ENCODE results near the gene ETS1. TPM values are rescaled to one million over a fixed set of nuclear protein-coding genes. Genes with fewer than 3 reads are reported as not detected.

ETS1 gene
- polyA plus RNA-seq, 1 donor (not counting 4 experiments of a cell fraction or from before 2014, with no cell fraction given) = 41.0 TPM

DNA sequence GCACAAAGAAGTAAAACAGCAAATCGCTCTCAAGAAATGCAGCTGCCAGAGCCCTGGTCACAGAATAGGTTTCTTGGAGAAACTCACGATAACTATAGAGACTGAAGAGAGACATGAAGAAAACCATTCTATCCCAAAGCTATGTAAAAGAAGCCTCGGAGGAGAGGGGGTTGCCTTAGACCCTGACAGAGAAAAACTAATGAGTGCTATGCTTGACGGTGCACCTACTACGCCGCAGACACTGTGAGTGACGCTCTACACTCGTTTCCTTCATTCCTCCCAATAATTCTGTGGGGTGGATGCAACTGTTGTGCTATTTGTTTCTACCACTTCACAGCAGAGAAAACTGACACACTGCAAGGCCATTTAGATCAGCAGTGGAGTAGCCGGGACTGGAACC lies 121.8 kb downstream of the ETS1 start:
- dilution Hi-C loops (cut with MboI; ENCODE audit: extremely low pct_ligation_motif_present, low sequenced_read_pairs) = no loop called here
- TF ChIP-seq, protein P1, sequence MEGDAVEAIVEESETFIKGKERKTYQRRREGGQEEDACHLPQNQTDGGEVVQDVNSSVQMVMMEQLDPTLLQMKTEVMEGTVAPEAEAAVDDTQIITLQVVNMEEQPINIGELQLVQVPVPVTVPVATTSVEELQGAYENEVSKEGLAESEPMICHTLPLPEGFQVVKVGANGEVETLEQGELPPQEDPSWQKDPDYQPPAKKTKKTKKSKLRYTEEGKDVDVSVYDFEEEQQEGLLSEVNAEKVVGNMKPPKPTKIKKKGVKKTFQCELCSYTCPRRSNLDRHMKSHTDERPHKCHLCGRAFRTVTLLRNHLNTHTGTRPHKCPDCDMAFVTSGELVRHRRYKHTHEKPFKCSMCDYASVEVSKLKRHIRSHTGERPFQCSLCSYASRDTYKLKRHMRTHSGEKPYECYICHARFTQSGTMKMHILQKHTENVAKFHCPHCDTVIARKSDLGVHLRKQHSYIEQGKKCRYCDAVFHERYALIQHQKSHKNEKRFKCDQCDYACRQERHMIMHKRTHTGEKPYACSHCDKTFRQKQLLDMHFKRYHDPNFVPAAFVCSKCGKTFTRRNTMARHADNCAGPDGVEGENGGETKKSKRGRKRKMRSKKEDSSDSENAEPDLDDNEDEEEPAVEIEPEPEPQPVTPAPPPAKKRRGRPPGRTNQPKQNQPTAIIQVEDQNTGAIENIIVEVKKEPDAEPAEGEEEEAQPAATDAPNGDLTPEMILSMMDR (optimal IDR thresholded peaks at IDR 0.05 in 1 of 3, IDR thresholded peaks at IDR 0.05 in 1 of 3, conservative IDR thresholded peaks at IDR 0.05 in 1 of 3; ENCODE audit: extremely low read depth in 1 of 3, insufficient read depth in 2 of 3, low read length in 3 of 3) = no peak
- no peak for TF ChIP-seq EZH2 (IDR thresholded peaks at IDR 0.05; ENCODE audit: low read length)
- no peak for DNase-seq (ENCODE audit: low read depth, low spot score)
- Histone ChIP-seq H3K79me2 (ENCODE audit: control insufficient read depth, insufficient read depth, low read length) (peaks cover 48% of the 10 kb centered on the region), H3K36me3 (ENCODE audit: control insufficient read depth in 2 of 2, extremely low read depth in 1 of 2, insufficient read depth in 2 of 2, low read length in 2 of 2) (peaks cover 23 to 60% of the 10 kb centered on the region in 2 experiments), H2AFZ (ENCODE audit: control insufficient read depth, low read length) (no peak overlapping the region), H3K4me3 (ENCODE audit: control insufficient read depth in 2 of 3, extremely low read depth in 1 of 3, insufficient read depth in 2 of 3, low read depth in 1 of 3, low read length in 3 of 3) (no peak overlapping the region), H3K9me3 (ENCODE audit: control insufficient read depth, low read depth, low read length) (no peaks in the 10 kb centered on the region), H3K9me1 (ENCODE audit: control insufficient read depth, extremely low read depth, insufficient read depth, low read length) (no peaks in the 10 kb centered on the region), H3K27ac (ENCODE audit: control insufficient read depth, insufficient read depth, low read length) (no peak overlapping the region), H3K4me2 (ENCODE audit: control insufficient read depth, extremely low read depth, insufficient read depth, low read depth, low read length) (no peak overlapping the region), H3K9ac (ENCODE audit: control insufficient read depth, extremely low read depth, insufficient read depth, low read length) (no peak overlapping the region), H3K4me1 (ENCODE audit: control insufficient read depth, extremely low read depth, insufficient read depth, low read length) (peaks cover 8% of the 10 kb centered on the region), H3K27me3 (ENCODE audit: control insufficient read depth, extremely low read depth, insufficient read depth, low read length) (no peaks in the 10 kb centered on the region), H4K20me1 (ENCODE audit: control insufficient read depth, extremely low read depth, insufficient read depth, low read length) (no peaks in the 10 kb centered on the region)
- FAIRE-seq = no peak

DNA sequence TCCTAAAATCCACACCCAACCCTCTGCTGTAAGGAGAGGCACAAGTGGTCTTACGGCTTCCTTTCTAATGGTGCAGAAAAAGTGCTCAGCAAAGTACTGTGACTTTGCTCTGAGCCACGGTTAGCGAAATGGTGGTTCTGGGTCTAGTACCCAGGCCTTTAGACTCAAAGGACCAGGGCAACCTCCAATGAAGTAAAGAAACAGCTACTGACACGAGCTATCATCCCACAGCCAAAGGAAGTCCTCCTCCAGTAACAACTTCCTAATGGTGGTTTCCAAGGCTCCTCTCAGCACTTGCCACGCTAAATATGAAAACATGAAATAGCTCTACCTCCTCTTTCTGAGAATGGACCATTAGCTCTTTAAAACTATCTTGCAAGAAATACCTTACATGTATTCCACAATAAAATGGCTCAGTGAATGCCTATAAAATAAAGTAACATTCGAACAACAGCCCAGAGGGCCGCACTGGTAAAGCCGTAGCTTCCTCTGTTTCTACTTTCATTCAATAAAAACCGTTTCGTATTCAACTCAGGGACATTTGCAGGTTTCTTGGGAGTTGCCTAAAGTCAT lies 122.4 kb downstream of the ETS1 start:
- Histone ChIP-seq H3K9me1 (ENCODE audit: control insufficient read depth, extremely low read depth, insufficient read depth, low read length) (no peaks in the 10 kb centered on the region), H3K4me3 (ENCODE audit: control insufficient read depth in 2 of 3, extremely low read depth in 1 of 3, insufficient read depth in 2 of 3, low read depth in 1 of 3, low read length in 3 of 3) (no peak overlapping the region), H3K36me3 (ENCODE audit: control insufficient read depth in 2 of 2, extremely low read depth in 1 of 2, insufficient read depth in 2 of 2, low read length in 2 of 2) (peaks cover 23 to 61% of the 10 kb centered on the region in 2 experiments), H3K27ac (ENCODE audit: control insufficient read depth, insufficient read depth, low read length) (no peak overlapping the region), H2AFZ (ENCODE audit: control insufficient read depth, low read length) (no peak overlapping the region), H3K9me3 (ENCODE audit: control insufficient read depth, low read depth, low read length) (no peaks in the 10 kb centered on the region), H4K20me1 (ENCODE audit: control insufficient read depth, extremely low read depth, insufficient read depth, low read length) (no peaks in the 10 kb centered on the region), H3K9ac (ENCODE audit: control insufficient read depth, extremely low read depth, insufficient read depth, low read length) (no peak overlapping the region), H3K79me2 (ENCODE audit: control insufficient read depth, insufficient read depth, low read length) (peaks cover 46% of the 10 kb centered on the region), H3K4me2 (ENCODE audit: control insufficient read depth, extremely low read depth, insufficient read depth, low read depth, low read length) (no peak overlapping the region), H3K4me1 (ENCODE audit: control insufficient read depth, extremely low read depth, insufficient read depth, low read length) (peaks cover 8% of the 10 kb centered on the region), H3K27me3 (ENCODE audit: control insufficient read depth, extremely low read depth, insufficient read depth, low read length) (no peaks in the 10 kb centered on the region)
- FAIRE-seq (no peak), DNase-seq (ENCODE audit: low read depth, low spot score) (no peak)
- TF ChIP-seq EZH2 (IDR thresholded peaks at IDR 0.05; ENCODE audit: low read length) = no peak
- TF ChIP-seq, protein P1 (optimal IDR thresholded peaks at IDR 0.05 in 1 of 3, IDR thresholded peaks at IDR 0.05 in 1 of 3, conservative IDR thresholded peaks at IDR 0.05 in 1 of 3; ENCODE audit: extremely low read depth in 1 of 3, insufficient read depth in 2 of 3, low read length in 3 of 3) = no peak
- dilution Hi-C loops (cut with MboI; ENCODE audit: extremely low pct_ligation_motif_present, low sequenced_read_pairs) = no loop called here

All from keratinocyte (primary cell).